Measurements from ENCODE around the gene SLC7A10.
"Not testable (repeated sequence)": the region's sequence is repeated elsewhere in the genome, so short reads cannot be mapped to it uniquely, and the experiment has no call there.

Gene SLC7A10

GRCh38 chr19:33215438-33216197 lies 10.0 kb downstream of the SLC7A10 start:
- DNase-seq, result no peak

DNA sequence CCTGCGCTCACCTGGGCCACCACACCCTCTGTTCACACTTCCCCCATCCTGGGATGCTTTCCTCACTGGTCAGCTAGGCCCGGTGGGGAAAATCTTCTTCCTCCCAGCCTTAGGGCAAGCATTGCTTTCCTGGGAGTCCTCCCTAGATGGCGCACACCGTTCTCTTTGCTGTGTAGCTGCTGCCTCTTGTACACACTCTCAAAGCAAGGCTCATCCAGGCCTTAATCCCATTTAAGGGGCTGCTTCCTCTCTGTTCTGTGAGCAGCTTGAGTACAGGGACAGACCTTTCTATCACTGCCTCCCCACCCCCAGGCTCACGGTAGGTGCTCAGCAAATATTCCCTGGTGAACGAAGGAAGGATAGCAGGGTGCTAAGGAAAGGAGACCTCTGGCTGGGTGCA lies 11.1 kb downstream of the SLC7A10 start:
- DNase-seq, result no peak

DNA sequence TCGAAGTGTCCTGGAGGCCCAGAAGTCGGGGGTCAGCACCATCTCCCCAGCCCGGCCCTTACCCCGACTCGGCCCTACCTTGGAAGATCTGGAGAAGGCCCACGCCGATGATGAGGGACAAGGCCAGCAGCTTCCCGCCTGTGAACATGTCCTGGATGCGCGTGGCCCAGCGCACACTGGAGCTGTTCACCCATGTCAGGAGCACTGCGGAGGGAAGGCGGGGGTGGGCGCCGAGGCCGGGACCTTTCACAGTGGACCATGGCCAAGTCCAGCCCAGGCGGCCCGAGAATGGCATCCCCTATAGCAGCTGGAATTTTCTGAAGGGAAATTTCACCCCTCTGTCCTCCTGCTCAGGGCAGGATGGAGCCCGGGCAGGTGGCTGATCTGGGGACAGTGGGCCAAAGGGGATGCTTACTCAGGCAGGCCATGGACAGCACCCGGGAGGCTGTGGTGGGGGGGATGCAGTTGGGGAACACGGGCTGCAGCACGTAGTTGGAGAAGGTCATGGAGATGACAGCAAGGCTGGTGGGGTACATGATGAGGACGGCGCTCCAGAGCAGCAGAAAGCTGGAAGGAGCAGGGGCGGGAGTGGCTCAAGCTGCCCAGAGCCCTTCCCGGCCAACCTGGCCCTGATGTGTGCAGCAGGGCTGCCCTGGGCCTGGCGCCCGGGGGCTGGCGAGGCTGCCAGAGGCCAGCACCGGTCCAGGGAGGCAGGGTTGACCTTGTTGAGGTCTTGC lies 13.0 kb downstream of the SLC7A10 start:
- DNase-seq, result no peak

- DNase-seq, result no peak
These were observed 13.7 kb downstream of the SLC7A10 start for GRCh38 chr19:33211794-33212435.

- DNase-seq, result no peak
These were observed 15.2 kb downstream of the SLC7A10 start for GRCh38 chr19:33210266-33210940.

- not testable (repeated sequence) for DNase-seq
These were observed 15.8 kb downstream of the SLC7A10 start for GRCh38 chr19:33209850-33210230.

DNA sequence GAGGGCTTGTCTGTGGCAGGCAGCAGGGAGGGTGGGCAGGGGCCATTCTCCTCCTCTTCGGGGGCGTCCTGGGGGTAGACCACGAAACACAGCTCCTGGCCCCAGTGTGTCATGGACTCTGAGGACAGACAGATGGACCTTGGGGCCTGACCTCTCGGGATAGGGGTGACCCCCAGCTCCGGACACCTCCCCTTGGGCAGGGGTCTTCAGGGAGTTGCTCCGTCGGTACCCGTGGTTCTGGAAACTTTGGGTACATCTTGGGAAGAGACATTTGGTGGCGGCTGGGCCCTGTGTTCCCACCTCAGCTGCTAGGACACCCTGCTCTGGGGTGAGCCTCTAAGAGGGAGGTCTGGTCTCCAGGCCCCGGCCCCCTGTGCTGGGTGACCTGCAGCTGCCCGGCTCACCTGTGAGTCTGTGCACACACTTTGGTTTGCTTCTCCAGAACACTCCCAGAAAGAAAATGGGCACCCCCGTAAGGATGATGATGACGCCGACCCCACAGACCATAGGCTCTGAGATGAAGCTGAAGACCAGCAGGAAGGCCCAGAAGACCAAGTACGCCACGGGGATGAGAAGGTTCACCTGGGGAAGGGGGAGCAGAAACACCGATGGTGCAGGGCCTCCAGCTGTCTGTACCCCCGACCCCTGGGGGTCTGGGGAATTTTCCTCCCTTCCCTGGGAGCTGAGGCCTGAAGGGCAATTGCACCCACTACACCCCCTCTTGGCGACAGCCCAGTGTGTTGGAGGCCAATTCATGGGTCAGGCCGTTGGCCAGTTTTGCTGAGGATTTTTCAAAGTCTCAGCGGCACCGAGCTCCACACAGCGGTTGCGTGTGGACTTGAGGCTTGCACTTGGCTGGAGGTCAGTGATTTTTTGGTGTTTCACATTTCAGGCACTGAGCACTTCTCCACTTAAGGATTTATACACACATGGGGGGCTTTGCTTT lies 16.5 kb downstream of the SLC7A10 start:
- no peak for DNase-seq

GRCh38 chr19:33208371-33208895 lies 17.2 kb downstream of the SLC7A10 start:
- no peak for DNase-seq

- DNase-seq, result no peak
These were observed 17.7 kb downstream of the SLC7A10 start for GRCh38 chr19:33207903-33208302.

GRCh38 chr19:33207040-33207620 lies 18.5 kb downstream of the SLC7A10 start:
- no peak for DNase-seq

- no peak for DNase-seq
These were observed 19.2 kb downstream of the SLC7A10 start for GRCh38 chr19:33206261-33207039.

GRCh38 chr19:33205531-33206260 lies 20.0 kb downstream of the SLC7A10 start:
- no peak for DNase-seq

DNA sequence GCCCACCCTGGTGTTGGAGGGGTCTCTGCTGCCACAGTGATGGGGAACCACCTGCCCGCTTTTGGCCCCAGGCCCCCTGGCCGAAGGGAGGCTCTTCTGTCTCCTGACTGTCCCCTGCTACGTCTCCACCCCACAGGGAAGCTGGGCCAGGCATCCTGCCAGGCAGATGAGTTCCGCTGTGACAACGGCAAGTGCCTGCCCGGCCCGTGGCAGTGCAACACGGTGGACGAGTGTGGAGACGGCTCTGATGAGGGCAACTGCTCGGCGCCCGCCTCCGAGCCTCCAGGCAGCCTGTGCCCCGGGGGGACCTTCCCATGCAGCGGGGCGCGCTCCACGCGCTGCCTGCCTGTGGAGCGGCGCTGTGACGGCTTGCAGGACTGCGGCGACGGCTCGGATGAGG lies 20.5 kb downstream of the SLC7A10 start:
- no peak for DNase-seq

DNA sequence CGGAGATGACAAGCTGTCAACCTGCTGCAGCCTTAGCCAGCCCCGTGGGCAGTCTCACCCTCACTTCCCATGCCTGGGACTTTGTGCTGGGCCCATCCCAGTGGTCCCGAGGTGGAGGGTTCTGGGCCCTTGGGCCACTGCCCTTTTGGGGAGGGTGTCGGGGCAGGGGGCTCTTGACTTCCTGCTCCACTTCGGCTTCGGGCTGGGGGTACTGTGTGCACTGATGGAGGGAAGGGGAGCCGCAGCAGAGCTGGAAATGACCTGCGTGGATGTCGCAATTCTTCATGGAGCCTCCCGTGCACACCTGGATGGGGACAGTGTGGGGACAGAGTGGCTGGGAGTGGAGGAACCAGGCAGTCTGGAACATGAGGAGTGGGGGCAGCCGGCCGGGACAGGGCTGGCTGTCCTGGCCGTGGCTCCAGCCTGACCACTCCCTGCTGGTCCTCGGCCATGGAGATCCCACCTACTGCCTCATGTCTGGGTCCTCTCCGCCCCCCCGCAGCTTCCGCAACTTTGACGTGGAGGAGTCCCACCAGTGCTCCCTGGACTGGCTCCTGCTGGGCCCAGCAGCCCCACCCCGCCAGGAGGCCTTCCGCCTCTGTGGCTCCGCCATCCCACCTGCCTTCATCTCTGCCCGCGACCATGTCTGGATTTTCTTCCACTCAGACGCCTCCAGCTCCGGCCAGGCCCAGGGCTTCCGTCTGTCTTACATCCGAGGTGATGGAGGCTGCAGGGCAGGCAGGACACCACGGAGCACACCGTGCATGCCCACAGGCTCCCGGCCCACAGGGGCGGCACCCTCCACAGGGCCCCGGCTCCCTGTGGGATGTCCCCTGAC lies 21.3 kb downstream of the SLC7A10 start:
- no peak for DNase-seq

DNA sequence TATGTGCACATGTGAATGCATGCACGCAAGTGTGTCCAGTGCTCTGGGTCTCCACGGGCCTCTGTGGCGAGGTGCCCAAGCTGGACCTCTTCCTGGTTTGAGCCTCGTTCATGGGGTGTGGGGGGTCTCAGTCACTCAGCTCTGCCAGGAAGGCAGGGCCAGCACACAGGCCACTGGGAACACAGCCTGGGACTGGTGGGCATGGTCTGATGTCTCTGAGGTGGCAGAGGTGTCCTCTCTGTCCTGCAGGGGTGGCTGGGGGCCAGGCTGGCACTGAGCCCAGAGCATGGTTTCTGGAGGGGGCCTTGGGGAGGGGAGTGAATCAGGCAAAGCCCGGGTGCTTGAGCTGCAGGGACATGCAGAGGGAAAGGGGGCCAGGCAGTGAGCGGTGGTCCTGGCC lies 22.1 kb downstream of the SLC7A10 start:
- DNase-seq, result no peak

DNA sequence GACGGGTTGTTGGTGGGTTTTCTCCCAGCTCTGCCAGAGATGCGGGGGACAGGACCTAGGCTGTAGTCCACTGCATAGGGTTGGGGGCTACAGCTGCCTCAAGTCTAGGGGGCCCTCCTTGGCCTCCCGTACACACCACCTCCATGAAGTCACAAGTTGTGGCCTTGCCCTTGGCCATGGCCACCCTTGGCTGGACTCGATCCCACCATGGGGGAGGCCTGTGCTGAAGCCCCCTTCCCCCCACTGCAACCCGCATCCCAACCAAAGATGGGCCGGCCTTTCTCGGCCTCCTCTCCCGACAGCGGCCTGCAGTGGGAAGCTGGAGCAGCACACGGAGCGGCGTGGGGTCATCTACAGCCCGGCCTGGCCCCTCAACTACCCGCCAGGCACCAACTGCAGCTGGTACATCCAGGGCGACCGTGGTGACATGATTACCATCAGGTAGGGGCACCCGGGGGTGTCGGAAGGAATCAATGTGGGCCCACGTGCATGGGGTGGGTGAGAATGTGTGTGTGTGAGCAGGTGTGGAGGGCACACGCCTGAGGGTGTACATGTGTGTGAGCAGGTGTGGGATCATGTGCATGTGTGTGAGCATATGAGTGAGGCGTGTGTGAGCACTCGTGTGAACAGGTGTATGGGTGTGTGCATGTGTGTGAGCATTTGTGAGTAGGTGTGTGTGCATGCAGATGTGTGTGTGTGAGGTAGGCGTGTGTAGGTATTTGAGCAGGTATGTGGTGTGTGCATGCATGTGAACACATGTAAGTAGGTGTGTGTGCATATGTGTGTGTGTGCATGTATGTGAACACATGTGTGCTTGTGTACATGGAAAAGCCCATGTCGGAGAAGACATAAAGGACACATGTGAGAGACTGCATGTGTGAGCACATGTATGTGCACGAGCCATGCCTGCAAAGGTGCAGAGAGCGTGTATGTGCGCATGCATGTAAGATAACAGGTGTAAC lies 22.8 kb downstream of the SLC7A10 start:
- DNase-seq, result no peak

GRCh38 chr19:33201886-33202545 lies 23.6 kb downstream of the SLC7A10 start:
- DNase-seq, result no peak
